A673 (cell line): Measurements from ENCODE around the gene BTG4. TPM values are rescaled to one million over a fixed set of nuclear protein-coding genes. Genes with fewer than 3 reads are reported as not detected.

Experiments
- BruUV-seq: library from RNA; stranded (reverse); fragments of 400-500 nt; replicated peaks from 2 replicates; lab custom pipeline; 2021; lab: Mats Ljungman, UMichigan
- CTCF ChIA-PET: fragments of 300-600 bp; sonication (Branson Sonifier 250); formaldehyde crosslinking; loops from one replicate; lab custom pipeline; 2022; ENCODE audit warnings: antibody characterized with exemption; lab: Charles Lee
- POLR2A ChIA-PET: fragments of 300-600 bp; sonication (Branson Sonifier 250); formaldehyde crosslinking; loops from one replicate; lab custom pipeline; 2022; ENCODE audit warnings: antibody characterized with exemption; ENCODE audit not compliant: low non-redundant PET; lab: Charles Lee
- DNase-seq: peaks from one replicate; pipeline ENCODE4 v3.0.0-alpha.2; 2015; ENCODE audit warnings: low spot score
- H3K27ac ChIP-seq: fragments of 200-600 bp; sonication (generic); 2 replicates; pipeline ENCODE4 v1.5.1; 2016; ENCODE audit warnings: mixed run types, low read depth, mild to moderate bottlenecking, mixed read lengths, antibody characterized with exemption, low read length; ENCODE audit not compliant: poor library complexity, severe bottlenecking
- H3K27me3 ChIP-seq: fragments of 200-600 bp; sonication (generic); replicated peaks from 2 replicates; pipeline ENCODE4 v1.6.1; 2017; ENCODE audit warnings: mixed run types, low read depth, mild to moderate bottlenecking, mixed read lengths, antibody characterized with exemption, low read length; ENCODE audit not compliant: insufficient read depth, poor library complexity
- H3K36me3 ChIP-seq: fragments of 200-600 bp; sonication (generic); 2 replicates; pipeline ENCODE4 v1.6.1; 2016; ENCODE audit warnings: mixed run types, mild to moderate bottlenecking, mixed read lengths, antibody characterized with exemption, low read length; ENCODE audit not compliant: insufficient read depth, poor library complexity, severe bottlenecking
- H3K4me1 ChIP-seq: fragments of 200-600 bp; sonication (generic); 2 replicates; pipeline ENCODE4 v1.6.1; 2017; ENCODE audit warnings: mixed run types, mild to moderate bottlenecking, mixed read lengths, antibody characterized with exemption, low read length; ENCODE audit not compliant: insufficient read depth, poor library complexity, severe bottlenecking
- H3K4me3 ChIP-seq: fragments of 200-600 bp; sonication (generic); 2 replicates; pipeline ENCODE4 v1.5.1; 2016; ENCODE audit warnings: low read depth, mixed run types, mild to moderate bottlenecking, mixed read lengths, low read length; ENCODE audit not compliant: poor library complexity, severe bottlenecking
- H3K9me3 ChIP-seq: fragments of 200-600 bp; sonication (generic); 2 replicates; pipeline ENCODE4 v1.6.1; 2016; ENCODE audit warnings: mixed run types, low read depth, mild to moderate bottlenecking, mixed read lengths, antibody characterized with exemption, low read length; ENCODE audit not compliant: poor library complexity, severe bottlenecking
- EZH2 ChIP-seq: fragments of 200-600 bp; sonication (generic); IDR thresholded peaks from 2 replicates; pipeline ENCODE4 v1.6.1; 2017; ENCODE audit warnings: borderline replicate concordance, low read depth, mild to moderate bottlenecking, mixed read lengths, antibody characterized with exemption, low read length; ENCODE audit not compliant: poor library complexity, severe bottlenecking
- intact Hi-C: fragments of 100-400 bp; cut with micrococcal nuclease; formaldehyde crosslinking; loops from one replicate; pipeline ENCODE4 v1.10.0; 2022; ENCODE audit not compliant: unreplicated experiment
- total RNA-seq: library from RNA; stranded (reverse); gene quantifications from 2 replicates; pipeline ENCODE4 v1.2.3, GENCODE V29; 2021
- TF ChIP-seq, protein P1 (sequence below): fragments of 300-800, 200-600 bp; sonication (generic); conservative IDR thresholded peaks from 2 replicates; pipeline ENCODE4 v1.5.1; 2017; ENCODE audit warnings: low read depth, mild to moderate bottlenecking, antibody characterized with exemption, low read length, moderate library complexity, mixed read lengths

BTG4 gene
- total RNA-seq, 1 experiment from 2014 or later, result not detected

DNA sequence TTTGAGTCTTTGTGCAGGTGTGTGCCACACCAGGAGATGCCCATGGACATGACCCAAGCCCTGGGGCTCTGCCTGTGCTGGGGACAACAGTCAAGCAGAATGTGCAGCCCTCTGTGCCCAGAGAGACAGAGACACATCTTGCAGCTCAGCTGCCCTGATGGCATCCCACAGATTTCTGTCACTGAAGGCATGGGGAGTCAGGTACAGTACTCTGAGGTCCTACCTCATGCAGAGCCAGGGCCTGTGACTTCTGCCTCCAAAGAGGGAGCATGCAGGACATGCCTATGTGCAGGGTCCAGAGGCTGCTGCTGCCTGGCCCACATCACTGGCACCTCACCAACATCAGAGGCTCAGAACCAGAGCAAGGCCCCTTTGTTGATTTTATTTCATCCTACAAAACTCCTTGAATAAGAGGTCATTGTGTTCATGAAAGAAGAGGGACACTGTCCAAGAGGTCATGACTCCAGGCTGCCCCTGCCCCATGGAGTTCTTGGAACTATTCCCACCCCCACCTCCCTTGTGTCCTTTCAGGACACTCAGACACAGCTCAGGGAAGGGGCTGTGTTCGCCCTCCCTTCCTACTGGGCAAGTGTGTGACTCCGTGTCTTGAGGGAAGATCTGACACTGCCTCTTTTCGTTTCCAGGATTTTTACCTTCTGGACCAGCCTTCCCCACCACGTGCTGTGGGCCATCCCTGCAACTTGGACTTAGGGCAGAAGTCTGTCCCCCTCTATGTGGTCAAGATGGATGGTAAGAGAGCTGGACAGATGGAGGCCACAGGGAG lies 62.3 kb downstream of the BTG4 start:
- no peak overlapping the region for H3K27ac ChIP-seq
- no TSS peak for BruUV-seq
- no peaks in the 10 kb centered on the region for H3K36me3 ChIP-seq
- no peaks in the 10 kb centered on the region for H3K9me3 ChIP-seq
- peaks cover 5% of the 10 kb centered on the region for H3K4me1 ChIP-seq
- H3K4me3 ChIP-seq, result no peak overlapping the region
- no peak for DNase-seq
- no peaks in the 10 kb centered on the region for H3K27me3 ChIP-seq
- intact Hi-C loops, result loop anchor here (5.0 kb wide), 2 partner anchors 112 to 392 kb away; no protein-coding TSS in a partner anchor
- POLR2A ChIA-PET, result no interaction called here
- TF ChIP-seq EZH2, result no peak
- TF ChIP-seq, protein P1, sequence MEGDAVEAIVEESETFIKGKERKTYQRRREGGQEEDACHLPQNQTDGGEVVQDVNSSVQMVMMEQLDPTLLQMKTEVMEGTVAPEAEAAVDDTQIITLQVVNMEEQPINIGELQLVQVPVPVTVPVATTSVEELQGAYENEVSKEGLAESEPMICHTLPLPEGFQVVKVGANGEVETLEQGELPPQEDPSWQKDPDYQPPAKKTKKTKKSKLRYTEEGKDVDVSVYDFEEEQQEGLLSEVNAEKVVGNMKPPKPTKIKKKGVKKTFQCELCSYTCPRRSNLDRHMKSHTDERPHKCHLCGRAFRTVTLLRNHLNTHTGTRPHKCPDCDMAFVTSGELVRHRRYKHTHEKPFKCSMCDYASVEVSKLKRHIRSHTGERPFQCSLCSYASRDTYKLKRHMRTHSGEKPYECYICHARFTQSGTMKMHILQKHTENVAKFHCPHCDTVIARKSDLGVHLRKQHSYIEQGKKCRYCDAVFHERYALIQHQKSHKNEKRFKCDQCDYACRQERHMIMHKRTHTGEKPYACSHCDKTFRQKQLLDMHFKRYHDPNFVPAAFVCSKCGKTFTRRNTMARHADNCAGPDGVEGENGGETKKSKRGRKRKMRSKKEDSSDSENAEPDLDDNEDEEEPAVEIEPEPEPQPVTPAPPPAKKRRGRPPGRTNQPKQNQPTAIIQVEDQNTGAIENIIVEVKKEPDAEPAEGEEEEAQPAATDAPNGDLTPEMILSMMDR, result no peak
- CTCF ChIA-PET, result interaction anchor here (0.7 kb wide), 1 partner anchor 166 kb away, joined by 7 read pairs; no protein-coding TSS in a partner anchor

DNA sequence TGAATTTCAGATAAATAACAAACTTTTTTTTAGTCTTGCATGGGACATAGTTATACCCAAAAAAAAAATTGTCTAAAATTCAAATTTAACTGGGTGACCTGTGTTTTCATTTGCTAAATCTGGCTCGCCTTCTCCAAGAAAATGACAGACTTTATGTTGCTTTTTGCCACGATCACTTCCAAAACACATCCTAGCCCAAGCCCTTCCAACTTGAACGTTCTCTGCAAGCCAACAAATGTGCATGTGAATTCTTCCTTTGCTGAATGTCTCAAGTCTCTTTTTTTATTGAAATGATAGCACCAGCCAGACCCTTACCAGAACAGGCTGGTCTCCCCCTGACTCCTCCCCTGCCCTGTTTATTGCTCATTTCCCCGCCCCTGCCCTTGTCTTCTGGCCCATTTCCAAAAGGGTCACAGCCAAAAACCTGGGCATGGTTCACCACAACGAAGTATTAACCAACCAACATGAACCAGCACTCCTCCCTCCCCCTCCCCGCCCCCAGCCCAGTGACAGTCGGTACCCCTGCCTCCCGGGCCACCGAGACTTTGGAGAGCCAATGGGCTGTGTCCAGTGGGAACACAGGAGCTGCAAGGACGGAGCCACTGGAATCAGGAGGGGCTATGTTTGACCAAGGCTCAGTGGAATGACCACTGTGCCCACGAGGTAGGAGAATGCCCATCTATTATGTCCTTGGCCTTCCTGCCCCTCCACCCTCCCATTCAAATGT lies 63.2 kb downstream of the BTG4 start:
- BruUV-seq, result no TSS peak
- intact Hi-C loops, result no loop called here

DNA sequence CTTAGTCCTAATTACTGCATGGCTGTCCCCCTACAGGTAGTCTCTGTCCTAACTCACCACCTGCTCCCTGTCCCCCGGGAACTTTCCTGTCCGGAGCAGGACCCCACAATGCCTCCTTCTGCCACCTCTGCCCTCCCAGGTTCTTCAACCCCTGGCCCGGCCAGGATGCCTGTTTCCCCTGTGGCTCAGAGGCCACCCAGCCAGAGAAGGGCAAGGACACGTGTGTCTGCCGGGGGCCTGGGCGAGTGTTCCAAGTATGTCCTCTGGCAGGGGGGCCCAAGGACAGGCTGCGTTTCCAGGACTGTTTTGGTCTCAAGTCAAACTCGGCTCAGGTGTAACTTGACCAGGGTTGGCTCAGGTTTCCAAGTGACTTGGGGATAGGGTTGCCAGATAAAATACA lies 63.8 kb downstream of the BTG4 start:
- no peak overlapping the region for H3K27ac ChIP-seq
- no peak for DNase-seq
- H3K4me1 ChIP-seq, result peaks cover 5% of the 10 kb centered on the region
- ChIA-PET POLR2A (no interaction called here), CTCF (no interaction called here)
- no peaks in the 10 kb centered on the region for H3K36me3 ChIP-seq
- H3K4me3 ChIP-seq, result no peak overlapping the region
- no peaks in the 10 kb centered on the region for H3K9me3 ChIP-seq
- TF ChIP-seq, protein P1, result no peak
- TF ChIP-seq EZH2, result no peak
- intact Hi-C loops, result no loop called here
- no TSS peak for BruUV-seq
- H3K27me3 ChIP-seq, result no peaks in the 10 kb centered on the region

More for the DNA sequence above, 63.2 kb downstream of the BTG4 start:
- Histone ChIP-seq H3K27ac (no peak overlapping the region), H3K27me3 (no peaks in the 10 kb centered on the region), H3K4me1 (peaks cover 5% of the 10 kb centered on the region), H3K4me3 (no peak overlapping the region), H3K9me3 (no peaks in the 10 kb centered on the region), H3K36me3 (no peaks in the 10 kb centered on the region)
- TF ChIP-seq EZH2, result no peak
- no peak for DNase-seq
- ChIA-PET CTCF (no interaction called here), POLR2A (no interaction called here)
